GM10248 (cell line): ENCODE measurements around the gene LRFN2.

Experiments
- CTCF ChIA-PET: fragments of 300-600 bp; sonication (Branson Sonifier 250); formaldehyde crosslinking; extraction: SDS; loops from one replicate; lab custom pipeline; 2021; ENCODE audit warnings: antibody characterized with exemption; lab: Yijun Ruan, JAX
- POLR2A ChIA-PET: fragments of 350-650 bp; sonication (Branson Sonifier 250); formaldehyde crosslinking; extraction: SDS; loops from one replicate; lab custom pipeline; 2020; ENCODE audit warnings: antibody characterized with exemption; lab: Yijun Ruan, JAX
- DNase-seq: peaks from one replicate; pipeline ENCODE4 v3.0.0; 2012; ENCODE audit errors: extremely low spot score
- CTCF ChIP-seq: IDR thresholded peaks from 2 replicates; pipeline ENCODE4 v1.5.1; 2012; ENCODE audit warnings: mild to moderate bottlenecking, low read depth; ENCODE audit errors: extremely low read depth, missing control alignments, control extremely low read depth

Gene LRFN2

GRCh38 chr6:40535110-40535818 lies 51.9 kb downstream of the LRFN2 start:
- DNase-seq: no peak
- POLR2A ChIA-PET: no interaction called here
- CTCF ChIA-PET: interaction anchor here (1.0 to 1.2 kb wide), 2 partner anchors 13 to 15 kb away, joined by 3 to 4 read pairs; no protein-coding TSS in a partner anchor
- no peak for TF ChIP-seq CTCF

- CTCF ChIA-PET: interaction anchor here (1.0 kb wide), 1 partner anchor 9 kb away, joined by 3 read pairs; no protein-coding TSS in a partner anchor
- TF ChIP-seq CTCF: no peak
- POLR2A ChIA-PET: no interaction called here
- no peak for DNase-seq
These were observed 54.7 kb downstream of the LRFN2 start for GRCh38 chr6:40532349-40533000.

- ChIA-PET POLR2A (no interaction called here), CTCF (interaction anchor here (1.6 kb wide), 1 partner anchor 25 kb away, joined by 3 read pairs; no protein-coding TSS in a partner anchor)
- no peak for TF ChIP-seq CTCF
- DNase-seq: no peak
These were observed 57.2 kb downstream of the LRFN2 start for GRCh38 chr6:40529919-40530318.

- DNase-seq: no peak
- CTCF ChIA-PET: no interaction called here
- no peak for TF ChIP-seq CTCF
- POLR2A ChIA-PET: no interaction called here
These were observed 58.1 kb downstream of the LRFN2 start for GRCh38 chr6:40529040-40529439.

- no peak for DNase-seq
- no peak for TF ChIP-seq CTCF
- POLR2A ChIA-PET: interaction anchor here (0.7 kb wide), 1 partner anchor 520 kb away, joined by 3 read pairs; no protein-coding TSS in a partner anchor
- CTCF ChIA-PET: interaction anchor here (0.9 to 1.8 kb wide), 4 partner anchors 9 to 18 kb away, joined by 3 to 5 read pairs (median 4); no protein-coding TSS in a partner anchor
These were observed 59.1 kb downstream of the LRFN2 start for GRCh38 chr6:40528051-40528450.

GRCh38 chr6:40526036-40526435 lies 61.1 kb downstream of the LRFN2 start:
- POLR2A ChIA-PET: no interaction called here
- DNase-seq: no peak
- CTCF ChIA-PET: interaction anchor here (1.4 to 1.8 kb wide), 2 partner anchors 9 to 20 kb away, joined by 3 to 5 read pairs; no protein-coding TSS in a partner anchor
- TF ChIP-seq CTCF: no peak
